MCF 10A (cell line): Measurements from ENCODE around the gene TPSD1. TPM values are rescaled to one million over a fixed set of nuclear protein-coding genes. Genes with fewer than 3 reads are reported as not detected.
A peak's percentile ranks its signal among the peaks of the same experiment; 100 is the strongest.

Experiments used
- BruUV-seq: library from RNA; stranded (reverse); fragments of 400-500 nt; replicated peaks from 2 replicates; lab custom pipeline; 2021; lab: Mats Ljungman, UMichigan
- CTCF ChIA-PET: fragments of 300-600 bp; sonication (Branson Sonifier 250); formaldehyde crosslinking; extraction: SDS; loops from one replicate; lab custom pipeline; 2021; ENCODE audit warnings: antibody characterized with exemption, inconsistent platforms; lab: Yijun Ruan, JAX
- POLR2A ChIA-PET: fragments of 300-600, 350-650 bp; sonication (Branson Sonifier 250); formaldehyde crosslinking; extraction: SDS; loops from one replicate; lab custom pipeline; 2020; ENCODE audit warnings: antibody characterized with exemption, inconsistent platforms; lab: Yijun Ruan, JAX
- DNase-seq: peaks from one replicate; pipeline ENCODE4 v3.0.0-alpha.2; 2018; ENCODE audit not compliant: unreplicated experiment
- H3K27ac Mint-ChIP-seq: one replicate; pipeline ENCODE4 v1.8.0; 2022; ENCODE audit warnings: mild to moderate bottlenecking, low read depth, mixed read lengths; ENCODE audit not compliant: unreplicated experiment
- H3K27me3 Mint-ChIP-seq: one replicate; pipeline ENCODE4 v1.8.0; 2022; ENCODE audit warnings: mixed read lengths; ENCODE audit not compliant: insufficient read depth, unreplicated experiment
- H3K36me3 Mint-ChIP-seq: one replicate; pipeline ENCODE4 v1.8.0; 2022; ENCODE audit warnings: mild to moderate bottlenecking, moderate library complexity, mixed read lengths; ENCODE audit not compliant: insufficient read depth, unreplicated experiment
- H3K4me1 Mint-ChIP-seq: one replicate; pipeline ENCODE4 v1.8.0; 2022; ENCODE audit warnings: mixed read lengths; ENCODE audit not compliant: insufficient read depth, unreplicated experiment
- H3K4me3 Mint-ChIP-seq: one replicate; pipeline ENCODE4 v1.8.0; 2022; ENCODE audit warnings: mild to moderate bottlenecking, moderate library complexity, mixed read lengths; ENCODE audit not compliant: unreplicated experiment
- H3K9me3 Mint-ChIP-seq: one replicate; pipeline ENCODE4 v1.8.0; 2022; ENCODE audit warnings: mixed read lengths; ENCODE audit not compliant: unreplicated experiment
- intact Hi-C: fragments of 100-400 bp; cut with micrococcal nuclease; formaldehyde crosslinking; loops from 2 replicates; pipeline ENCODE4 v1.14.1; 2022
- total RNA-seq: library from RNA; stranded (reverse); gene quantifications from 2 replicates; pipeline ENCODE4 v1.2.3, GENCODE V29; 2022
- TF ChIP-seq, protein P1 (sequence below): fragments of 200-600 bp; IDR thresholded peaks from one replicate; pipeline ENCODE4 v1.8.0; 2022; ENCODE audit warnings: antibody characterized with exemption, mild to moderate bottlenecking; ENCODE audit not compliant: unreplicated experiment

The TPSD1 gene
- total RNA-seq, 1 experiment from 2014 or later: not detected

DNA sequence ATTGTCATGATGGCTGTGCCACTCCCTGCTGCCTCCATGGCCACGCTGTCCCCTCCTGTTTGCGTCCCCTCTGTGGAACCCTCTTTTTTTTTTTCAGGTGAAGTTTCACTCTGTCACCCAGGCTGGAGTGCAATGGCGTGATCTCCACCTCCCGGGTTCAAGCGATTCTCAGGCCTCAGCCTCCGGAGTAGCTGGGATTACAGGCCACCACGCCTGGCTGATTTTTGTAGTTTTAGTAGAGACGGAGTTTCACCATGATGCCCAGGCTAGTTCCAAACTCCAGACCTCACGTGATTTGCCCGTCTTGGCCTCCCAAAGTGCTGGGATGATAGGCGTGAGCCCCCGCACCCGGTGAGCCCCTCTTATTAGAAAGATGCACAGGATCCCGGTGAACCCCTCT lies 42.5 kb downstream of the TPSD1 start:
- Mint-ChIP-seq H3K9me3 (no peaks in the 10 kb centered on the region), H3K27me3 (no peaks in the 10 kb centered on the region), H3K36me3 (peaks cover 6% of the 10 kb centered on the region), H3K27ac (peak overlapping the region; percentile 93), H3K4me3 (no peak overlapping the region), H3K4me1 (peaks cover 12% of the 10 kb centered on the region)
- DNase-seq: no peak
- intact Hi-C loops: no loop called here
- POLR2A ChIA-PET: no interaction called here
- CTCF ChIA-PET: no interaction called here
- BruUV-seq: no TSS peak
- TF ChIP-seq, protein P1, sequence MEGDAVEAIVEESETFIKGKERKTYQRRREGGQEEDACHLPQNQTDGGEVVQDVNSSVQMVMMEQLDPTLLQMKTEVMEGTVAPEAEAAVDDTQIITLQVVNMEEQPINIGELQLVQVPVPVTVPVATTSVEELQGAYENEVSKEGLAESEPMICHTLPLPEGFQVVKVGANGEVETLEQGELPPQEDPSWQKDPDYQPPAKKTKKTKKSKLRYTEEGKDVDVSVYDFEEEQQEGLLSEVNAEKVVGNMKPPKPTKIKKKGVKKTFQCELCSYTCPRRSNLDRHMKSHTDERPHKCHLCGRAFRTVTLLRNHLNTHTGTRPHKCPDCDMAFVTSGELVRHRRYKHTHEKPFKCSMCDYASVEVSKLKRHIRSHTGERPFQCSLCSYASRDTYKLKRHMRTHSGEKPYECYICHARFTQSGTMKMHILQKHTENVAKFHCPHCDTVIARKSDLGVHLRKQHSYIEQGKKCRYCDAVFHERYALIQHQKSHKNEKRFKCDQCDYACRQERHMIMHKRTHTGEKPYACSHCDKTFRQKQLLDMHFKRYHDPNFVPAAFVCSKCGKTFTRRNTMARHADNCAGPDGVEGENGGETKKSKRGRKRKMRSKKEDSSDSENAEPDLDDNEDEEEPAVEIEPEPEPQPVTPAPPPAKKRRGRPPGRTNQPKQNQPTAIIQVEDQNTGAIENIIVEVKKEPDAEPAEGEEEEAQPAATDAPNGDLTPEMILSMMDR: no peak

DNA sequence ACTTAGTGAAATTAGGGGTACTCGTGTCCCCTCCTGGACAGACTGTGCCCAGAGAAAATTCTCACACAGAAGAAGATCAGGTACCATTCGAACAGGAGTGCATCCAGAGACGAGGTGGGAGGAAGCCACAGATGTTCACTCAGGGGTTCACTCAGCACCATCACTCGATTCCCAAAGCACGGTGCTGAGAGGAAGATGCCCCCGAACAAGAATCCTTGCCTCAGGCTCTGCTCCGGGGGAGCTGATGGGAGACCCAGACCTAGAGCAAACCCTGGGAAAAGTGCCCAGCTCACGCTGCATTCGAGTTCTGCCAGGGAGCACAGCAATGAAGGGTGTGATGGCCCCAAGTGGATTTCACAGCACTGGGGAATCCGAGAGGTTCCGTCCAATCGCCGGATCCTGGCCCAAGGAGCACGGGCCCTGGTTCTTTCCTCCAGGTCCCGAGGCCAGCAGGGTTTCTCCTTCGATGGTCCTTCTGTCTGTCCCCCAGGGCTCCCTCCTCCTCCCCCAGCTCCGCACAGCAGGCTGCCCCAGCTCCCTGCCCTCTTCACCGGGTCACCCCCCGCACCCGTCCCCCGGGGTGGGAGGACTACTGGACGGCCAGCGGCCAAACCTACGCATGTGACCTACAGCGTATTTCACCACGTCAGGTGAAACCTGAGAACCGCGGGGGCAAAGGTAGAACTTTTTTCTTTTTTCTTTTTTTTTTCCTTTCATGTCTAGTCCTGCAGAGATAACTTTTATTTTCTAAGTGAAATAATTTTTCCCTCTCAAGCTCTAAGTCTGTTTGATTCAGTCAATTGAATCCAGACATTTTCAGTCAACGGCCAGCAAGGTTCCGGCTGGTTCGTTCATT lies 43.4 kb downstream of the TPSD1 start:
- CTCF ChIA-PET: interaction anchor here (0.6 to 1.0 kb wide), 4 partner anchors 19 to 483 kb away, joined by 3 to 4 read pairs (median 3); partner anchors contain the start of genes NUBP2 and SPSB3
- Mint-ChIP-seq H3K27ac (no peak overlapping the region), H3K4me1 (peaks cover 16% of the 10 kb centered on the region), H3K36me3 (peaks cover 6% of the 10 kb centered on the region), H3K27me3 (no peaks in the 10 kb centered on the region), H3K4me3 (no peak overlapping the region), H3K9me3 (no peaks in the 10 kb centered on the region)
- no peak for DNase-seq
- TF ChIP-seq, protein P1: no peak
- intact Hi-C loops: no loop called here
- POLR2A ChIA-PET: interaction anchor here (1.3 kb wide), 1 partner anchor 10 kb away, joined by 10 read pairs; the partner anchor contains the start of gene UBE2I
- BruUV-seq: no TSS peak

DNA sequence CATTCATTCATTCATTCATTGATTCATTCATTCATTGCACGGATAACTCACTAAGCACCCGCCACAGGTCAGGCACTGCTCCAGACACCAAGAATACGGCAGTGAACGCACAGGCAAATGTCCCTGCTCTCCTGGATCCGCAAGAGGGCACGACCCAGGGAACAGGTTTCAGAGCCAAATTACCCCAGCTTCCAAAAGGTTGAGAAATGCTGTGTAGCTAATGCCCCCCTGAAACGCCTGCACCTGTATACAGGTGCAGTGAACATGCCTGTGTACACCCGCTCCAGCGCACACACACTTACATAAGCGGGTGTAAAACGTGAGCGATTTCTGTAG lies 44.0 kb downstream of the TPSD1 start:
- Mint-ChIP-seq H3K4me1 (peaks cover 16% of the 10 kb centered on the region), H3K36me3 (peaks cover 6% of the 10 kb centered on the region), H3K27ac (no peak overlapping the region), H3K4me3 (no peak overlapping the region), H3K27me3 (no peaks in the 10 kb centered on the region), H3K9me3 (no peaks in the 10 kb centered on the region)
- intact Hi-C loops: loop anchor here (10.0 kb wide), 1 partner anchor 125 kb away; the partner anchor contains the start of gene UQCC4
- BruUV-seq: no TSS peak
- POLR2A ChIA-PET: interaction anchor here (1.3 kb wide), 1 partner anchor 9 kb away, joined by 10 read pairs; the partner anchor contains the start of gene UBE2I
- TF ChIP-seq, protein P1: no peak
- CTCF ChIA-PET: interaction anchor here (0.6 to 1.0 kb wide), 4 partner anchors 19 to 483 kb away, joined by 3 to 4 read pairs (median 3); partner anchors contain the start of genes NUBP2 and SPSB3
- no peak for DNase-seq
